ENCODE results near the gene CDK6. TPM values are rescaled to one million over a fixed set of nuclear protein-coding genes. Genes with fewer than 3 reads are reported as not detected.

Gene CDK6
- total RNA-seq, 1 donor from 2014 or later = 6.0 TPM

- Histone ChIP-seq H3K27me3 (no peaks in the 10 kb centered on the region), H3K9me3 (ENCODE audit: low read depth) (no peaks in the 10 kb centered on the region), H3K27ac (no peak overlapping the region), H3K36me3 (no peaks in the 10 kb centered on the region), H3K9ac (no peak overlapping the region), H4K20me1 (ENCODE audit: low read depth) (no peaks in the 10 kb centered on the region), H3K4me3 (no peak overlapping the region), H3K4me2 (no peak overlapping the region), H3K79me2 (ENCODE audit: low read depth) (no peaks in the 10 kb centered on the region), H3F3A (ENCODE audit: low read depth) (no peaks in the 10 kb centered on the region), H3K4me1 (no peaks in the 10 kb centered on the region), H2AFZ (replicated peaks) (no peak overlapping the region)
- Mint-ChIP-seq H3K4me3 (no peak overlapping the region), H3K27me3 (ENCODE audit: insufficient read depth, low read depth) (peaks cover 2% of the 10 kb centered on the region), H3K27ac (peak overlapping the region; percentile 60), H3K4me1 (peaks cover 27% of the 10 kb centered on the region), H3K36me3 (peaks cover 13% of the 10 kb centered on the region), H3K9me3 (peaks cover 3% of the 10 kb centered on the region)
- DNase-seq (ENCODE audit: low spot score) = no peak
- TF ChIP-seq EZH2 (IDR thresholded peaks at IDR 0.05) (no peak), CTCF (IDR thresholded peaks at IDR 0.05) (no peak), EZH2phosphoT487 (IDR thresholded peaks at IDR 0.05) (no peak)
Observed at GRCh38 chr7:92633211-92633906, 203.0 kb downstream of the CDK6 start.

GRCh38 chr7:92632791-92633190, 203.6 kb downstream of the CDK6 start:
- Histone ChIP-seq H3K27me3 (no peaks in the 10 kb centered on the region), H3K9me3 (ENCODE audit: low read depth) (no peaks in the 10 kb centered on the region), H3K36me3 (no peaks in the 10 kb centered on the region), H2AFZ (replicated peaks) (no peak overlapping the region), H3K4me1 (no peaks in the 10 kb centered on the region), H4K20me1 (ENCODE audit: low read depth) (no peaks in the 10 kb centered on the region), H3K4me2 (no peak overlapping the region), H3K9ac (no peak overlapping the region), H3K4me3 (no peak overlapping the region), H3F3A (ENCODE audit: low read depth) (no peaks in the 10 kb centered on the region), H3K27ac (no peak overlapping the region), H3K79me2 (ENCODE audit: low read depth) (no peaks in the 10 kb centered on the region)
- Mint-ChIP-seq H3K36me3 (peaks cover 18% of the 10 kb centered on the region), H3K9me3 (peaks cover 5% of the 10 kb centered on the region), H3K4me3 (no peak overlapping the region), H3K27me3 (ENCODE audit: insufficient read depth, low read depth) (peaks cover 2% of the 10 kb centered on the region), H3K27ac (peak overlapping the region; percentile 60), H3K4me1 (peaks cover 27% of the 10 kb centered on the region)
- no peak for DNase-seq (ENCODE audit: low spot score)
- no peak for TF ChIP-seq EZH2phosphoT487 (IDR thresholded peaks at IDR 0.05)
- no peak for TF ChIP-seq EZH2 (IDR thresholded peaks at IDR 0.05)

GRCh38 chr7:92631850-92632487, 204.4 kb downstream of the CDK6 start:
- no peaks in the 10 kb centered on the region for H3F3A ChIP-seq (ENCODE audit: low read depth)
- H3K9me3 Mint-ChIP-seq = peaks cover 10% of the 10 kb centered on the region
- DNase-seq (ENCODE audit: low spot score) = no peak
- no peak for TF ChIP-seq EZH2phosphoT487 (IDR thresholded peaks at IDR 0.05)
- no peak for TF ChIP-seq CTCF (IDR thresholded peaks at IDR 0.05)
- no peak for TF ChIP-seq EZH2 (IDR thresholded peaks at IDR 0.05)
- H3K36me3 Mint-ChIP-seq = peaks cover 22% of the 10 kb centered on the region
- H3K36me3 ChIP-seq = no peaks in the 10 kb centered on the region
- H3K9me3 ChIP-seq (ENCODE audit: low read depth) = no peaks in the 10 kb centered on the region
- no peak overlapping the region for H3K9ac ChIP-seq
- H3K4me2 ChIP-seq = no peak overlapping the region
- H4K20me1 ChIP-seq (ENCODE audit: low read depth) = no peaks in the 10 kb centered on the region
- no peaks in the 10 kb centered on the region for H3K4me1 ChIP-seq
- no peak overlapping the region for H3K4me3 ChIP-seq
- no peak overlapping the region for H3K27ac Mint-ChIP-seq
- H3K4me3 Mint-ChIP-seq = no peak overlapping the region
- H3K27ac ChIP-seq = no peak overlapping the region
- peaks cover 2% of the 10 kb centered on the region for H3K27me3 Mint-ChIP-seq (ENCODE audit: insufficient read depth, low read depth)
- H3K79me2 ChIP-seq (ENCODE audit: low read depth) = no peaks in the 10 kb centered on the region
- H3K27me3 ChIP-seq = no peaks in the 10 kb centered on the region
- H2AFZ ChIP-seq (replicated peaks) = no peak overlapping the region
- peaks cover 27% of the 10 kb centered on the region for H3K4me1 Mint-ChIP-seq

All from neural progenitor cell (in vitro differentiated cells).